NCI-H510A treated with DMSO at 0.1 percent for 48 hours (cell line): ENCODE data around the gene SELENOV.
"Not testable (repeated sequence)": the region's sequence is repeated elsewhere in the genome, so short reads cannot be mapped to it uniquely, and the experiment has no call there.

Experiments
- DNase-seq: peaks from one replicate; lab custom pipeline; 2025; lab: John Stamatoyannopoulos, UW

SELENOV gene

GRCh38 chr19:39514840-39515550 is at the start of gene SELENOV:
SELENOV (plus strand) TSS chr19:39515139; CDS start chr19:39515213, 74 bp downstream.
- DNase-seq, result no peak

- DNase-seq, result no peak
These were observed 48.8 kb upstream of the SELENOV start for GRCh38 chr19:39465956-39466747.

DNA sequence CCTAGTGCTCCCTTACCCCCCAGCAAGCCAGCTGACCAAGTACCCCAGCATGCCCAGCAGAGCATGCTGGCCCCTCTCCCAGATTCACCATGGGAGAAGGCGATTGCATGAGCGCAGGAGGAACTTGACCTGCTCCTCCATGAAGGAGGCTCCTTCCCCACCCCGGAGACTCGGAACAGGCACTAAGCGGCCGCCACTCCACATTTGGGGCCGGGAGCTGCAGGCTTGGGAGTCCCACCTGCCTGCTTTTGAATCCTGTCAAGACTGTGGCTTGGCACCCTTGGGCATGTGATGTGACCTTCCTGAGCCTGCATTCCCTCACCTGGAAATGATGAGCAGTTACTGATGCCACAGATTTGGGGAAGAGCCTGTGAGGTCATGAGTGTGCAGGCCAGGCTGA is 47.0 kb upstream of the SELENOV start:
- no peak for DNase-seq

DNA sequence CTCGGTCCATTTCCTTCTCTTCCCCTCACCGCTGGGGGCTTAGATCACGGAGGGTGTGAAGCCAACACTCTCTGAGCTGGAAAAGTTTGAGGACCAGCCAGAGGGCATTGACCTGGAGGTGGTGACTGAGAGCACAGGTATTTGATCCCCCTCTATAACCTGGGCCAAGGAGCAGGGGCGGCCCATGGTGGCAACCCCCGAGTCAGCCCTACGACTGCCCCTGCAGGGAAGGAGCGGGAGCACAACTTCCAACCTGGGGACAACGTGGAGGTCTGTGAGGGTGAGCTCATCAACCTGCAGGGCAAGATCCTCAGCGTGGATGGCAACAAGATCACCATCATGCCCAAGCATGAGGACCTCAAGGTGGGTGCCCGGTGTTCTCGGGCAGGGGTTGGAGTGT is 45.9 kb upstream of the SELENOV start:
- no peak for DNase-seq

- no peak for DNase-seq
These were observed 45.4 kb upstream of the SELENOV start for GRCh38 chr19:39469567-39469966.

- DNase-seq, result no peak
These were observed 44.1 kb upstream of the SELENOV start for GRCh38 chr19:39470724-39471339.

DNA sequence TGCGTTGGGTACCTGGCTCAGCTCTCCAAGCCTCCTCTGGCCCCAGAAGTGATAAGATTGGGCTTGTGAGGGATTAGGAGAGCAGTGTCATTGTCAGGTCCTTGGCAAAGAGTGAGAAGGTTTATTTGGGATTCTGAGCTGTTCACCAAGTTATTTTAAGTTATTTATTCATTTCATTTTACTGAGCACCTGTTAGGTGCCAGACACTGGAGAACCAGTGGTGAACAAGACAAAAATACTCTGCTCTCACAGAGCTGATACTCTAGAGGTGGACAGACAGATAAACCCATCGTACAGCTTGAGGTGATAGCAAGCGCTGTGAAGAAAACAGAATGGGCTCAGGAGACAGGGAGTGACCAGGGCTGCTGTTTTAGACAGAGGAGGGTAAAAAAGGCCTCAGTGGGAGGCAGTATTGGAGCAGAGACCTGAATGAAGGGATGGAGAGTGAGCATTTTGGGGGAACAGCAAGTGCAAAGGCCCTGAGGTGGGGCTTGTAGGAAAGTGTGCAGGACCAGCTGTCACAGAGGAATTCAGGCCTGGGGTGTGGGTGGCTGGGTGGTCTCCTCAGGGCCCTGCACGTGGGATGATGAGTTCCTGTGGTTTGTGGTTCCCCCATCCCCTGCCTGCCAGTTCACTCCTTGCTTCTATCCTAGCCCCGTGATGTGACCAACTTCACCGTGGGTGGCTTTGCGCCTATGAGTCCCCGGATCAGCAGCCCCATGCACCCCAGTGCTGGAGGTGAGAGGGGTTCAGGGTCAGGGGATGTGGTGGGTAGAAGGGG is 43.0 kb upstream of the SELENOV start:
- no peak for DNase-seq

DNA sequence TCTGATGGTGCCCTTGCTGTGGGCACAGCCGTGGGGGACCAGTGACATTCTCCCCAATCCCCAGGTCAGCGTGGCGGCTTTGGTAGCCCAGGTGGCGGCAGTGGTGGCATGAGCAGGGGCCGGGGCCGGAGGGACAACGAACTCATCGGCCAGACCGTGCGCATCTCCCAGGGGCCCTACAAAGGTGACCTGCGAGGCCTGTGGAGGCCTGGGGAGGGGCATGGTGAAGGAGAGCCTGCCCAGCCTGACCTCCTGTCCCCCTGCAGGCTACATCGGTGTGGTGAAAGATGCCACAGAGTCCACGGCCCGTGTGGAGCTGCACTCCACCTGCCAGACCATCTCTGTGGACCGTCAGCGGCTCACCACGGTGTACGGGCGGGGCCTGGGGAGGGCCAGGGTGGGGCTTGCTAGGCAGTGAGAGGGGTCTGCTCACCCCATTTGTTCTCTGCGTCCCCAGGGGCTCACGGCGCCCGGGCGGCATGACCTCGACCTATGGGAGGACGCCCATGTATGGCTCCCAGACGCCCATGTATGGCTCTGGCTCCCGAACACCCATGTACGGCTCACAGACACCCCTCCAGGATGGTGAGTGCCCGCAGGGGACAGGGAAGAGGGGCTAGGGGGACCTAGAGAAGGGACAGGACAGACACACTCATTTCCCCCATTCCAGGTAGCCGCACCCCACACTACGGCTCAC is 42.0 kb upstream of the SELENOV start:
- no peak for DNase-seq

DNA sequence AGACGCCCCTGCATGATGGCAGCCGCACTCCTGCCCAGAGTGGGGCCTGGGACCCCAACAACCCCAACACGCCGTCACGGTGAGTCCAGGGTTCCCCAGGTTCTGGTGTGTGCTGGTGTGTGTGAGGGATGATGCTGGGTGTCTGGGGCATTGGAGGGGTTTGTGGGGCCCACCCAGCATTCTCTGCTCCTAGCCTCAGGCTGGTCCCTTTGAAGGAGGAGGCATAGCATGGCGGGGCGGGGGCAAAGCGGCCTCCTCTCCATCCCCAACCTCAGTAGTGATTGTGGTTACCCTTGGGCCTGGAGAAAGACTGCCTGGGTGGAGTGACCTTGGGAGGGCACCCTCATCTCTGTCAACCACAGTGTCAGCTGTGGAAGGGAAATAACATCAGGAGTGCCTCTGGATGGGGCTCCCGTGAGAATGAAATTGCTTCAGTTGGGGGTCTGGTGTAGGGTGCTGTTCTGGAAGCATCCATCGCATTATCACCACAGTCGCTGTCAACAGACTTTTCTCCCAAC is 41.4 kb upstream of the SELENOV start:
- no peak for DNase-seq

GRCh38 chr19:39474139-39474620 is 40.8 kb upstream of the SELENOV start:
- peak; percentile 36 for DNase-seq

- no peak for DNase-seq
These were observed 39.2 kb upstream of the SELENOV start for GRCh38 chr19:39475748-39476147.

DNA sequence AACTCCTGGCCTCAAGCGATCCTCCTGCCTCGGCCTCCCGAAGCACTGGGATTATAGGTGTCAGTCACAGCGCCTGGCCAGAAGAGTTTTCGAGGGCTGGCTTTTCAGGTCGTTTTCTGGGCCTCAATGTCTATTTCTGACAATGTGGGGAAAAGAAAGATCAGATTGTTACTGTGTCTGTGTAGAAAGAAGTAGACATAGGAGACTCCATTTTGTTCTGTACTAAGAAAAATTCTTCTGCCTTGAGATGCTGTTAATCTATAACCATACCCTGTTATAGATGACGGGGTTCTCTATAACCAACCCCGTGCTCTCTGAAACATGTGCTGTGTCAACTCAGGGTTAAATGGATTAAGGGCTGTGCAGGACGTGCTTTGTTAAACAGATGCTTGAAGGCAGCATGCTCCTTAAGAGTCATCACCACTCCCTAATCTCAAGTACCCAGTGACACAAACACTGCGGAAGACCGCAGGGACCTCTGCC is 35.6 kb upstream of the SELENOV start:
- DNase-seq, result not testable (repeated sequence)

DNA sequence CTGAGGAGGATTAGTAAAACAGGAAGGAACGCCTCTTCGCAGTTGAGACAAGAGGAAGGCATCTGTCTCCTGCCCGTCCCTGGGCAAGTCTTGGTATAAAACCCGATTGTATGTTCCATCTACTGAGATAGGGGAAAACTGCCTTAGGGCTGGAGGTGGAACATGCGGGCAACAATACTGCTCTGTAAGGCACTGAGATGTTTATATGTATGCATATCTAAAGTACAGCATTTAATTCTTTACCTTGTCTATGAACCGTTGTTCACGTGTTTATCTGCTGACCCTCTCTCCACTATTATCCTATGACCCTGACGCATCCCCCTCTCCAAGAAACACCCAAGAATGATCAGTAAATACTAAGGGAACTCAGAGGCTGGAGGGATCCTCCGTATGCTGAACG is 35.0 kb upstream of the SELENOV start:
- no peak for DNase-seq

GRCh38 chr19:39480337-39481228 is 34.4 kb upstream of the SELENOV start, which contains the start of gene TIMM50:
TIMM50 (plus strand) TSS chr19:39480838; CDS start chr19:39480854, 16 bp downstream.
- peak; percentile 97 for DNase-seq

GRCh38 chr19:39481229-39481545 is 33.8 kb upstream of the SELENOV start:
- DNase-seq, result no peak

GRCh38 chr19:39481676-39482075 is 33.3 kb upstream of the SELENOV start:
- no peak for DNase-seq

DNA sequence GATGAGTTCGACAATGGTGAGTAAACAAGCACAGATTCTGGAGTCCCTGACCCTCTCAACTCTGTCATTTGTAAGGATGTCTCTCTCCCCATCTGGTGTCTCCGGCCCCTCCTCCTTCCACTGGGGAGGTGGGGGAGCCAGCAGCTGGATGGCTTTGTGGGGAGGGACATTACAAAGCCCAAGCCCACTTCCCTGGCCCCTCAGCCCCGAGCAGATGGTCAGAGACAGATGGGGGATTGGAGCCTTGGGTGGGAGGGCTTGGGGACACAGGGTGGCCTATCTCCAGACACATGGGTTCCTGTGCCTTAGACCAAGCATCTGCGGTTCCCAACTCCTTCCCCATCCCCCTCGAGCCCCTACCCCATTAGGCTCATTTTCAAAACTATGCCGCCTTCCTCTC is 31.8 kb upstream of the SELENOV start:
- no peak for DNase-seq

DNA sequence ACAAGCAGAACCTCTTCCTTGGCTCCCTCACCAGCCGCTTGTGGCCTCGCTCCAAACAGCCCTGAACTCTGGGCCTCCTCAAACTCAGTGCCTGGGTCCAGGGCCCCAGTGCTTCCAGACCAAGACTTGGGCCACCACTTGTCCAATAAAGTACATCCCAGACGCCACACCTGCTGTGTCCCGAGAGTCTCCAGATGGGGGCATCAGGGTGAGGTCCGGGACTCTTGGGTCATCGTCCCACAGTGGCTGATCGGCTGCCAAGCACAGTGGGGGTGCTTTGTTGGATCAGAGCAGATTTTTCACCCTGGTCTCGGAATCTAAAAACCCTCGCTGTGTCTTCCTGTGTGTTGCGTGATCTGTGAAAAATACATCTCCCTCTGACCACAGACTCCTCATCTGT is 25.2 kb upstream of the SELENOV start:
- DNase-seq, result no peak

- DNase-seq, result no peak
These were observed 22.7 kb upstream of the SELENOV start for GRCh38 chr19:39492225-39492624.

GRCh38 chr19:39492788-39493187 is 22.2 kb upstream of the SELENOV start:
- no peak for DNase-seq
